Naive B cell (primary cell): ENCODE results near the gene BPIFB3. TPM values are rescaled to one million over a fixed set of nuclear protein-coding genes. Genes with fewer than 3 reads are reported as not detected.

Source experiments
- ATAC-seq, 2 donors: fragments of 150-1000 bp; cut with Tn5 transposase; 2 replicates each; pipeline ENCODE4 v1.10.0; 2021; ENCODE audit warnings: low read depth in 2 of 2, mild to moderate bottlenecking in 2 of 2, moderate library complexity in 2 of 2
- DNase-seq: peaks from one replicate; pipeline ENCODE4 v3.0.0; 2022
- H3K27ac Mint-ChIP-seq, 6 donors: one replicate each; pipeline ENCODE4 v1.8.0; 2020 to 2022; ENCODE audit warnings: mild to moderate bottlenecking in 6 of 6, mixed read lengths in 6 of 6, moderate library complexity in 5 of 6, inconsistent platforms in 2 of 6
- H3K27me3 Mint-ChIP-seq, 3 donors: one replicate each; pipeline ENCODE4 v1.8.0; 2021 to 2022; ENCODE audit warnings: mixed read lengths in 3 of 3, mild to moderate bottlenecking in 1 of 3
- H3K36me3 Mint-ChIP-seq, 2 donors: one replicate each; pipeline ENCODE4 v1.8.0; 2020 to 2022; ENCODE audit warnings: mixed read lengths in 2 of 2, inconsistent platforms in 1 of 2, mild to moderate bottlenecking in 1 of 2
- H3K4me1 Mint-ChIP-seq, 3 donors: one replicate each; pipeline ENCODE4 v1.8.0; 2020 to 2022; ENCODE audit warnings: mixed read lengths in 3 of 3, inconsistent platforms in 1 of 3, mild to moderate bottlenecking in 1 of 3, moderate library complexity in 1 of 3
- H3K4me3 Mint-ChIP-seq, 8 donors: one replicate each; pipeline ENCODE4 v1.8.0; 2020 to 2022; ENCODE audit warnings: mild to moderate bottlenecking in 8 of 8, mixed read lengths in 8 of 8, moderate library complexity in 8 of 8, inconsistent platforms in 2 of 8
- H3K9me3 Mint-ChIP-seq, 7 donors: one replicate each; pipeline ENCODE4 v1.8.0; 2020 to 2022; ENCODE audit warnings: mixed read lengths in 7 of 7, mild to moderate bottlenecking in 5 of 7, inconsistent platforms in 2 of 7, moderate library complexity in 1 of 7
- polyA plus RNA-seq, 6 donors: library from polyadenylated mRNA; unstranded; fragments of 300-500 nt; fragmentation: Illumina TruSeq; gene quantifications; one replicate each; pipeline ENCODE4 v1.2.3, GENCODE V29; 2021; ENCODE audit warnings: low read depth in 6 of 6

The BPIFB3 gene
- polyA plus RNA-seq, 6 donors from 2014 or later, result not detected

DNA sequence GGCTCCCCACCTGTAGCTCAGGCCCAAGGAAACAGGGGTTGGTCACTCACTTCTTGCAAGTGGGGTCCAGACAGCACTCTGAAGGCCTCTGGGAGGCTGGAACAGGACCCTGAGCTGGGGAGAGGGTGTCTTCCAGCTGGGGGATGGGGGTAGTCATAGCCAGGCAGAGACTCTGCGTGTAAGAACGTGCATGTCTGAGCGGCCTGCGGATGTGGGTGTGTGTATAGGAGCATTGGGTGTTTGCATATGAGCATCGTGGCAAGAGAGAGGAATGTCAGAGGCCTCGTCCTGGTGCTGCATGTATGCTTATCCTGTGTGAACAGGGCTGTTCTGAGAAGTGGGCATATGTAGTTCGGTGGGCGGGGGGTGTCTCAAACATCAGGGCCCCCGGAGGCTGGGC is 12.1 kb downstream of the BPIFB3 start:
- DNase-seq, result no peak
- Mint-ChIP-seq H3K4me1 (no peaks in the 10 kb centered on the region), H3K27me3 (peaks cover 0 to 9% (median 3%) of the 10 kb centered on the region in 3 donors), H3K9me3 (no peaks in the 10 kb centered on the region), H3K27ac (peak overlapping the region in 1 of 6 donors; percentile 65), H3K36me3 (no peaks in the 10 kb centered on the region), H3K4me3 (no peak overlapping the region)
- no peak for ATAC-seq

DNA sequence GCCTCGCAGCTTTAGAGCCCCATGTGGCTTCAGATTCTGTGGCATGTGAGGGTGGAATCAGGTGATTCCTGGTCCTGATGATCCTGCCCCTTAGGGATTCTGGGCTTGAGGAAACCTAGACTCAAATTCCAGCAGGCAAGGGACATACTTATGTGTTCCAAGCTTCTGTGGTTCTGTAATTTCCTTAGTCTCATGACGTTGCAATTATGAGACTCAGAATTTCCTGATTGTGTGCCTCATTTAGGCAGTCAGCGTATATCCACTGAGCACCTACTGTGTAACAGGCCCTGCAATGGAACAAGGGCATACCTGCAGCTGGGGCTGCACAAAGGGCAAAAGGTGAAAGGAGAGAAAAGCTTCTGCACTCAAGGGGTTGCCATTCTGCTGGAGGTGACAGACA is 14.1 kb downstream of the BPIFB3 start:
- Mint-ChIP-seq H3K4me3 (no peak overlapping the region), H3K27ac (peak overlapping the region in 1 of 6 donors; percentile 16)

DNA sequence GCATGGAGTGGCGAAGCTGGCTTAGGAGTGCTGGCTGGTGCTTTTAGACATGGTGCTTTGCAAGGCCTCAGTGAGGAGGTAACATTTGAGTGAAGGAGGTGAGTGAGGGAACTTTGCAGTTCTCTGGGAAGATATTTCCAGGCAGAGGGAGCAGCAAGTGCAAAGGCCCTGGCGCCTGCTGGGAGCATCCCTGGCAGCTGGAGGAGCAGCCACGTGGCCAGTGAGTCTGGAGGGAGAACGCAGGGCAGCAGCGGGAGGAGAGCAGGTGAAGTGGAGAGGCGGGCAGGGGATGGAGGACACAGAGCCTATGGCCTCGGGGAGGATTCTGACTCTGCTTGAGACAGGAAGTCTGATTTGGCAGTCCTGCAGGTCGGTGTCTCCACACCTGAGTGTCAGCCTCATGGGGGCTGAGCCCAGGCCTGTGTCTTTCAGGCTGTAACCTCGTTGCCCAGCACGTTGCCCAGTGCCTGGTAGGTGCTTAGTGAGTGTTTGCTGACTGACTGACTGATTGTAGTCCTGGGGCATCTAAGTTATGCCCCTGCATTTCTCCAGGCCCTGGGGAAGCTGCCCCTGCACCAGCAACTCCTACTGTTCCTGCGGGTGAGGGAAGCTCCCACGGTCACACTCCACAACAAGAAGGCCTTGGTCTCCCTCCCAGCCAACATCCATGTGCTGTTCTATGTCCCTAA is 14.7 kb downstream of the BPIFB3 start:
- peaks cover 0 to 17% (median 3%) of the 10 kb centered on the region in 3 donors for H3K27me3 Mint-ChIP-seq

More for the DNA sequence above, 14.1 kb downstream of the BPIFB3 start:
- no peaks in the 10 kb centered on the region for H3K36me3 Mint-ChIP-seq
- peaks cover 0 to 17% (median 3%) of the 10 kb centered on the region in 3 donors for H3K27me3 Mint-ChIP-seq
- no peak for ATAC-seq
- H3K4me1 Mint-ChIP-seq, result no peaks in the 10 kb centered on the region
- no peak for DNase-seq
- no peaks in the 10 kb centered on the region for H3K9me3 Mint-ChIP-seq

DNA sequence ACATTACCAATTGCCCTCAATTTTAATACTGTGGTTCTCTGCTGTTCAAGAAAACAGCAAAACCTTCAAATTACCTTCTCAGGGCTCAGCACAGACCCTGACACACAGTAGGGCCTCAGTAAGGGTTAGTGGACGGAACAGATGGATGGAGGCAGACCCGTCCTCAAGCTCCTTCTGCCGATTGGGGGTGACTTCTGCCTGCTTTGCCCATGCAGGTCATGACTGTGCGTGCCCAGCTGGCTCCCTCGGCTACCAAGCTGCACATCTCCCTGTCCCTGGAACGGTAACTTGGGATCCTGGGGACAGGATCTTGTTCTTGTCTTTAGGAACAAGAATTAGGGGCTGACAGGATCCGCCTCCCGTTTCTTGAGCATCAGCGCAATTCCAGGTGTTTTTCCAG is 16.0 kb downstream of the BPIFB3 start:
- Mint-ChIP-seq H3K9me3 (no peaks in the 10 kb centered on the region), H3K4me3 (no peak overlapping the region), H3K27ac (no peak overlapping the region), H3K4me1 (no peaks in the 10 kb centered on the region), H3K36me3 (no peaks in the 10 kb centered on the region), H3K27me3 (peaks cover under 1 to 23% (median 3%) of the 10 kb centered on the region in 3 donors)
- ATAC-seq (no peak), DNase-seq (no peak)

More for the DNA sequence above, 14.7 kb downstream of the BPIFB3 start:
- H3K4me3 Mint-ChIP-seq, result no peak overlapping the region
- H3K9me3 Mint-ChIP-seq, result no peaks in the 10 kb centered on the region
- ATAC-seq (no peak), DNase-seq (no peak)
- H3K4me1 Mint-ChIP-seq, result no peaks in the 10 kb centered on the region
- H3K36me3 Mint-ChIP-seq, result no peaks in the 10 kb centered on the region
- no peak overlapping the region for H3K27ac Mint-ChIP-seq

DNA sequence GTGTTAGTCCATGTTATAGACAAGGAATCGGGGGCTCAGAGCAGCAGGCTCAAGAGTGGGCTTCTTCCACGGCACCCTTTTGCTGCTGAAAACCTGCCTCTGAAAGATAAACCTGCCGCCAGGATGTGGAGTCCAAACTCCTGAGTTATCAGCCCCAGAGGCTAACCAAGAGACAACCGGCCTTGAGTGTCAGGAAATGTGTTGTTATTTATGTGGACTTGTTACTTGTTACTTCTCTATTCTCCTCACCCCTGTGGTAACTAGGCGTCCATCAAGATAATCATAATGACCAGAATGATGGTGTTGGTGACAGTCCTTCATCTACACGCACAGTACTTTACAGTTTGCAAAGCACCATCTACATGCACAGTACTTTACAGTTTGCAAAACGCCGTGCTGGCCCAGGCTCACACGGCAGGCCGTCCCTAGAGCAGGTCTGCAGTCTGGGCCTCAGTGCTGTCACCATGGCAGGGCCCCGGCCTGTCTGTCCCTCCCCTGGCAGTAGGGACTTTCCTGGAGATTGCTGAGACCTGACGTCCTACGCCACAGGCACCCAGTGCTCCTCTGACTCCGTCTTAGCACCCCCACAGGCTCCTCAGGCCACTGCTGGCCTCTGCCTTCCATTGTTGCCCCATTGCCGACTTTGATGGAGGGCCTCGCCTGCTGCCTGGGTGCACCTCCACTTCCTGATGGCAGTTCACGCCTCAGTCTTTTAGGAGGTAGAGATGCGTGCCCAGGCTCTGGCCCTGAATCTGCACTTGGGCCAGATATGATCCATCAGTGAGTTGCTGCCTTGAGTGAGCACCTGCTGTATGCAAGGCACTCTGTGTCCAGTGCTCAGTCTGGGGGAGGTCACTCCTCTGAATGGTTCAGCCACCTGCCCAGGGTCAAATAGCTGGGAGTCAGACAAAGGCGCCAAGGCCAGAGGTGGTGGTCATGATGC is 16.7 kb downstream of the BPIFB3 start:
- Mint-ChIP-seq H3K27me3 (peaks cover under 1 to 30% (median 5%) of the 10 kb centered on the region in 3 donors), H3K9me3 (no peaks in the 10 kb centered on the region), H3K27ac (no peak overlapping the region), H3K4me3 (no peak overlapping the region), H3K36me3 (no peaks in the 10 kb centered on the region), H3K4me1 (no peaks in the 10 kb centered on the region)
- ATAC-seq (no peak), DNase-seq (no peak)

DNA sequence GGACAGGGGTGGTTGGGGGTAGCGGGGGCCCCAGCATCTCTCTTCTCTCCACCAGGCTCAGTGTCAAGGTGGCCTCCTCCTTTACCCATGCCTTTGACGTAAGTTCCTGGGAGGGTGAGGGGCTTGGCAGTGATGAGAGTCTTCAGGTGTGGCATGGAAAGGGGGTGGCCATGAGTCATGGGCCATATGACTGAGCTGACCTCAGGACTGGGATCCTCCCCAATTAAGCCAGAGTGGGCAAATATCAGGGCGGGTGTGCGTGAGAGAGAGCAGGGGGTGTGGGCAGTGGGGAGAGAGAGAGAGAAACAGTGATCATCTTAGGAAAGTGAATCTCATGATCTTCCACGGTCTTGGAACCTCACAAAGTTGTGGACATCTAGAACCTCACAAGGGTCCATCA is 17.5 kb downstream of the BPIFB3 start:
- H3K36me3 Mint-ChIP-seq, result no peaks in the 10 kb centered on the region
- no peaks in the 10 kb centered on the region for H3K9me3 Mint-ChIP-seq
- H3K4me3 Mint-ChIP-seq, result no peak overlapping the region
- H3K4me1 Mint-ChIP-seq, result no peaks in the 10 kb centered on the region
- no peak for ATAC-seq
- no peak for DNase-seq
- H3K27ac Mint-ChIP-seq, result no peak overlapping the region
- H3K27me3 Mint-ChIP-seq, result peaks cover 0 to 36% (median 11%) of the 10 kb centered on the region in 3 donors

DNA sequence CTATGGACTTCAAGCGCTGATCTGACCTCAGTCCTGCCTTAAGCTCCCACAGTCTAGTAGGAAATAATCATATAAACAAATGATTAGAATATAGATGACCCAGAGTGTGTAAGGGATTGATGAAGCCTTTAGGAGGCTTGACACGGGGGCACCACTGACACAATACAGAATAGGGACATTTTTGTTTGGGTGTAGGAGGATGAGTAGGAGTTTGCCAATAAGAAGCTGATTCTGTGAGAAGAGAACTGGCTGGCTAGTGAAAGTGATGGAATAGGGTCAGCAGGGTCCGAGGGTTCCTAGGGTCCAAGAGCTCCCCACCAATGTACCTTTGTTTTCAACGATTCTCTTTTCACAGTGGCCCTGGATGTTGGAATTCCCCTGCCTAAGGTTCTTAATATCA is 18.7 kb downstream of the BPIFB3 start:
- Mint-ChIP-seq H3K36me3 (no peaks in the 10 kb centered on the region), H3K27ac (no peak overlapping the region), H3K9me3 (no peaks in the 10 kb centered on the region), H3K4me1 (no peaks in the 10 kb centered on the region), H3K27me3 (peaks cover 0 to 36% (median 11%) of the 10 kb centered on the region in 3 donors), H3K4me3 (no peak overlapping the region)
- DNase-seq (no peak), ATAC-seq (no peak)

DNA sequence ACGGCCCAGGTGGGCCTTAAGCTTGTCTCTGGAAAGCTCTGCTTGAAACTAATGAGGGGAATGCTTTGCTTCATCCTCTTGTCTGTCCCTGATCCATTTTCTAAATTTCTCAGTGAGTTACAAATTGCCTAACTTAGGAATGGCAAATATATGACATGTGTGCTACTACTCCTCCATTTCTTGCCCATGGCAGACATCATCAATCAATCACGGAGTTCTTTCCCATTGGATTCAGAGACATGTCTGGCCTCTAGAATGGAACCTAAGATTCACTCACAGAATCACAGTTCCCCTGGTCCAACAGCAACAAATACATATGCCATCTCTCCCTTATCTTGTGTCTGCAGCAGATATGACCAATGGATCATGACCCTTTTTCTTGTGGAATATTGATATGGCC is 19.1 kb downstream of the BPIFB3 start:
- DNase-seq (no peak), ATAC-seq (no peak)
- Mint-ChIP-seq H3K9me3 (no peaks in the 10 kb centered on the region), H3K36me3 (no peaks in the 10 kb centered on the region), H3K27me3 (peaks cover 0 to 36% (median 13%) of the 10 kb centered on the region in 3 donors), H3K4me3 (no peak overlapping the region), H3K27ac (no peak overlapping the region), H3K4me1 (no peaks in the 10 kb centered on the region)

DNA sequence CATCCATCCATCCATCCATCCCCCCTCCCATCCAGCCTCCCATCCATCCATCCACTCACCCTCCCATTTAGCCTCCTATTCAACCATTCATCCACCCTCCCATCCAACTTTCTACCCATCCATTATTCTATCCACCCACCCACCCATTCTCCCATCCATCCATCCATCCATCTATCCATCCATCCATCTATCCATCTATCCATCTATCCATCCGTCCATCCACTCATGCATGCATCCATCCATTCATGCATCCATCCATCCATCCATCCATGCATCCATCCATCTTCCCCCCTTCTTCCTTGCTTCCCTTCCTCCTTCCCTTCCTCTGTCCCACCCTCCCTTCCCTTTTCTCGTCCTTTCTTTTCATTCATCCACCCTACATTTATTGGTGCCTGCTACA is 21.0 kb downstream of the BPIFB3 start:
- Mint-ChIP-seq H3K36me3 (no peaks in the 10 kb centered on the region), H3K27me3 (peaks cover 0 to 28% (median 18%) of the 10 kb centered on the region in 3 donors), H3K27ac (peak overlapping the region in 1 of 6 donors; percentile 52), H3K4me3 (no peak overlapping the region), H3K4me1 (no peaks in the 10 kb centered on the region), H3K9me3 (no peaks in the 10 kb centered on the region)
- DNase-seq (no peak), ATAC-seq (no peak)

DNA sequence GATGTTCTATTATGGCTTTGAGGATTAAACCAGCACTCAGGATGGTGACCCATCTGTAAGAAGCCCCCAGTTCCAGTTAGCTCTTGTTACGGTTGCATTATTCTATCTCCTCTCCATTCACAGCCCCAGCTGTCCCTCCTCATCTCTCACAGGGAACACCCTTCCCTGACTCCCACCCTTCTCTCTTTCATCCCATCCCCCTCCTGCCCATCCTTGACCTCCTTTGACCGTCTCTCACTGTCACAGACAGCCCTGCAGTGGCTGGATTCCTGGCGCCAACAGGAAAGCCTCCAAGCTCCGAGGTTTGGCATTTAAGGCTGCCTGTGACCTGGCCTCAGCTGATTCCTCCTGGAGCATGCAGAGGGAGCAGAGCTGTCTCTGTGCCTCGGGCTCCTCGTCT is 21.6 kb downstream of the BPIFB3 start:
- Mint-ChIP-seq H3K27ac (peak overlapping the region in 1 of 6 donors; percentile 78), H3K9me3 (no peaks in the 10 kb centered on the region), H3K4me1 (no peaks in the 10 kb centered on the region), H3K36me3 (no peaks in the 10 kb centered on the region), H3K4me3 (peak overlapping the region in 1 of 8 donors; percentile 54), H3K27me3 (peaks cover 0 to 30% (median 18%) of the 10 kb centered on the region in 3 donors)
- DNase-seq (no peak), ATAC-seq (no peak)

DNA sequence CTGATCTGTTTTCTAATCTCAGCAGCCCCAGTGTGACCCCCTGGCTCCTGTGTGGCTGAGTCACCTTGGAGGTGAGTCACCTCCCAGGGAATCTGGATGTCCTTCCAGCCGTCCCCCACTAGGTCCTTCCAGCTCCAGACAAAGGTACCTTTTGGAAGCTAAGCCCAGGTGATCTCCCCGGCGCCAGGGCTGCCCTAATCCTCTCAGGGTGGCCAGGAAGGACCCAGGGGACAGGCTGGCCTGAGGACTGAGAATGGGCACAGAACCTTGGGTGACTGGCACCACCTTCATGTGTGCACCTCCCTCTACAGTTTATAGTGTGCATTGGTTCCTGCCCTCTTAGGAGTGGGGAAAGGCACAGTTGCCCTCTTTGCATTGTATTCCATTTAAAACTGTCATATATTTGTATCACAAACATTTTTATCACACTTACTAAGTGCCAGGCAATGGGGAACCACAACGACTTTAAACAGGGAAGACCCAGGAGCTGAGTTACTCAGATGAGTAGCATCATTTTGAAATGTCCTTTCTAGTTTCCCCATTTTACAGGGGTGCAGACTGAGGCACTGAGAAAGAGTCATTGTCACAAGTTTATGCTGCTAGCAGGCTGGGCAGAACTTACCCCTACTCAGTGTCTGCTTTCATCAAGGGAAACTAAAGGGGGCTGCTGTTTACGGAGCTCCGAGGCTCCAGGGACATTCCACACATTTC is 23.1 kb downstream of the BPIFB3 start:
- ATAC-seq, result no peak
- H3K36me3 Mint-ChIP-seq, result no peaks in the 10 kb centered on the region
- H3K27ac Mint-ChIP-seq, result no peak overlapping the region
- peaks cover 0 to 31% (median 18%) of the 10 kb centered on the region in 3 donors for H3K27me3 Mint-ChIP-seq
- DNase-seq, result no peak
- no peaks in the 10 kb centered on the region for H3K4me1 Mint-ChIP-seq
- H3K4me3 Mint-ChIP-seq, result no peak overlapping the region
- H3K9me3 Mint-ChIP-seq, result peaks cover 0 to 6% (median 0%) of the 10 kb centered on the region in 7 donors

DNA sequence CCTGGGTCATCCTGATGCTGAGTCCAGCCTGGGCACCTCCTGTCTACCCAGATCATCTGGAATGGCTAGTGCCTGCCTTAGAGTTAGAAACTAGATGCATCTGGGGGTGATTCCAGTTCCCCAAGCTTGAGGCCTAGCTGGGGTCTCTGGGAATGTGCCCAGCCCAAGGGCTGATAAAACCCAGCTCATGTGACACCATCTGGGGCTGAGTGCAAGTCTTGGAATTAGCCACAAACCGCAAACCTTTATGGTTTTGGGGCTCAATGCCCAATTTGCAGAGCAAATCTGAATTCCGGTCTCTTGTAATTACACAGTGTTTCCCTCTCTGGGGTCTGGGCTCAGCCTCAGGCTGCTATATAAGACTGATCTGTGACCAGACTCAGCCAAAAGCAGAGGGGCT is 25.6 kb downstream of the BPIFB3 start, which contains the start of gene BPIFB4:
Gene BPIFB4, plus strand, starts transcription at position 385 of the 400 bp plus-strand sequence. CDS start 1,884 bp downstream, outside the sequence.
- H3K27ac Mint-ChIP-seq, result peak within 1 kb of the TSS in 1 of 6 donors; percentile 63
- DNase-seq (no peak), ATAC-seq (no peak)
- H3K4me1 Mint-ChIP-seq, result no peaks in the 10 kb centered on the region
- H3K36me3 Mint-ChIP-seq, result no peaks in the 10 kb centered on the region
- H3K27me3 Mint-ChIP-seq, result peaks cover 0 to 32% (median 20%) of the 10 kb centered on the region in 3 donors
- no peak within 1 kb of the TSS for H3K4me3 Mint-ChIP-seq
- peaks cover 0 to 6% (median 0%) of the 10 kb centered on the region in 7 donors for H3K9me3 Mint-ChIP-seq
